HG02970 (cell line): ENCODE results near the gene BBS9.
"Not testable (repeated sequence)": the region's sequence is repeated elsewhere in the genome, so short reads cannot be mapped to it uniquely, and the experiment has no call there.

Experiments used
- ATAC-seq: cut with Tn5 transposase; IDR thresholded peaks from one replicate; pipeline ENCODE4 v1.9.1; 2021; ENCODE audit warnings: mild to moderate bottlenecking, moderate library complexity, moderate number of reproducible peaks; ENCODE audit not compliant: unreplicated experiment, low FRiP score

BBS9 gene

DNA sequence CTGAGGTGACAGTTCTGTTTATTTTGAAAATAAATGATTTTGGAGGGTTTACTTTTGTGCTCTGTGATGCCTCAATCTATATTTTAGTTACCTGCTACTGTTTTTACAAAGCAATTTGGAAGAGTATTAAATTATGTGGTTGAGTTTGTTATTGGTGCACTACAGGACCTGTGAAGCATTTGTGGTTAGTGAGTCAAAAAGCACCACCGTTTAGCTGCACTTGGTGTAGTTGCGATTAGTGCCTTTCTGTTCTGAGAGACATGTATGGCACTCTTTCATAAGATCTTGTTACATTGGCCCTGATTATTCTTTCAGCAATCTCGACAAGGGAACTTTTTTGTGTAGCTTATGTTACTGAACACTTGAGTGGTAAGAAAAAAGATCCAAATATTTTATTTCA lies 132.2 kb downstream of the BBS9 start:
- no peak for ATAC-seq

GRCh38 chr7:33262476-33262875 lies 133.1 kb downstream of the BBS9 start:
- no peak for ATAC-seq

- not testable (repeated sequence) for ATAC-seq
Measured at GRCh38 chr7:33271839-33272371, 142.5 kb downstream of the BBS9 start.

- no peak for ATAC-seq
Measured at GRCh38 chr7:33273356-33273755, 144.0 kb downstream of the BBS9 start.

DNA sequence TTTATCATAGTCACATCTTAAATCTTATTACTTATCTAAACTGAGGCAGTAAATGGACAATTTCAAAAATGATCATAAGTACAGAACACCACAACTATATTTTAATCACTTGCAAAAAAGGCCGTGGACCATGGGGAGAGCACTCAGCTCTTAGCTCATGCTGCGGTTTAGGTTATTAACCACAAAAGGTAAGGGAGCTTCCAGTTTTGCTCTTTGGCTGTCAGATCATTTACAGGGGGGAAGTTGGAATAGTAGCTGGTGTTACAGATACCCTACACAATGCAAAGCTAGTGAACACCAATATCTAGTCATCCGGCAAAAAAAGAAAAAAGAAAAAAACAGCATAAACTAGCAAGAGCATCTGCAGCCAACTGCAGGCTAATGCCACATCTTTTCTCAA lies 147.0 kb downstream of the BBS9 start:
- ATAC-seq = no peak

- no peak for ATAC-seq
Measured at GRCh38 chr7:33276729-33277128, 147.4 kb downstream of the BBS9 start.

DNA sequence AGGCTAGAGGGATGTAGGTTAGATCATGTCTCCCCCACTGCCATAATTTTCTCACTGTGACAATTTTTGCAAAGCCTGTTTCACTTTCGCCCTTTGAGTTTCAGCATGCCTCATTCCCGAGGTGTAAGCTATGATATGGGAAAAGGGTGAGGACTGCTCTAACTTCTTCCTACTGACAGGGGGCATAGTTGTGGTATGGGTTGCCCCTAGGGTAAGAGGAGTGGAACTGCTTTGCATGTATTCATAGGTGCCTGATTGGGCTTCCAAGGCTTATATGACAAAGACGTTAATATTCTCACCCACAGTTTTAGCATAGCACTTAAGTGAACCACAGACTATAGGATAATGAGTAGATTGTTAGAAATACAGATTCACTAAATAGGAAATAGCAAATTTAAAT lies 148.7 kb downstream of the BBS9 start:
- ATAC-seq = no peak

- ATAC-seq = no peak
Measured at GRCh38 chr7:33286501-33286900, 157.1 kb downstream of the BBS9 start.

DNA sequence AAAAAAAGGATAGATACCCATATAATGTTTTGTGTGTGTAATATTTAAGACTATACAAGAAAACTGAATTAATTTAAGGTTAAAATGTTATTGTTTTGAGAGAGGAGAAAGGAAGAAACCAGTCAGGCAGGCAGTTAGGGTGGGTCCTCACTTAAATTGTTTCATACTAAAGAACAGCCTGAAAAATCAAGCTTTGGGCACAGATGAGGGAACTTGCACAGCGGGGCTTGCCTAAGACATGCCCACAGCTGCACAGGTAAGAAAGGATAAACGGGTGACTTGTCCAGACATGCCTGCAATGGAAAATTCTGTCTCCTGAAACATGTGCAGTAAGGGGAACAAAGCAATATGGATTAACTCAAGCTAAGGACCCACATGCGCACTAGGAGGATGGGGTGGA lies 158.4 kb downstream of the BBS9 start:
- ATAC-seq = no peak

GRCh38 chr7:33298848-33299247 lies 169.5 kb downstream of the BBS9 start:
- ATAC-seq = no peak

DNA sequence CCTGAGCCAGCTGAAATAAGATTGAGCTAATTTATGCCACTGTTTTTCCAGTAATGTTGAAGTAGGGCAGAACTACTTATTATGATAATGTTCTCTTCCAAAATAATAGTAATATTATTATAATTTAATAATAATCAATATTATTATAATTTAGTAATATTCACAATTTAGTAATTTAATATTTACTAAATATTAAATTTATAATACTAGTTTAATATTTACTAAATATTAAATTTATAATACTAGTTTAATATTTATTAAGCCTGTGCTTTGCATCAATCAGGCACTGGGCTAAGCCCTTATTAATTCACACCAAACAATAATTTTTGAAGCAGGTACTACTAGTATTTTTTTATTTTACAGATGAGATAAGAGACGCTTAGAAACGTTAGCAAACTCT lies 170.1 kb downstream of the BBS9 start:
- ATAC-seq = no peak

GRCh38 chr7:33300131-33300530 lies 170.8 kb downstream of the BBS9 start:
- ATAC-seq = no peak

GRCh38 chr7:33300742-33301141 lies 171.4 kb downstream of the BBS9 start:
- ATAC-seq = no peak

GRCh38 chr7:33303978-33304557 lies 174.7 kb downstream of the BBS9 start:
- ATAC-seq = not testable (repeated sequence)

DNA sequence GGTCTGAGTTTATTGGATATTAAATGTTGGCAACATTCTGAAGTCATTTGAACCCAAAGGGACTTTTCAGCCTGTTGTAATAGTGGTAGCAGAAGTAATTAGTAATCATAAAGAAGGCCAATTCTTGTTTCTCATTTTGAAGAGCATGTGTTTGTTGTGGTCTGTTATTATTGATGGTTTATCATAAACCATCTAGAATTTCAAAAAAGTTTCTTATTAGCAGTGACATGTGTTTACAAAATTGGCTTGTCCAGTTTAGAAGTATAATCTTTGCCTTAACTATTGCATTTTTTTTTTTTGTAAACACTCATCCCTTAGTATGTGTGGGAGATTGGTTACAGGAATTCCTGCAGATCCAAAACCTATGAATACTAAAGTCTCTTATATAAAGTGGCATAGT lies 177.8 kb downstream of the BBS9 start:
- ATAC-seq = no peak

DNA sequence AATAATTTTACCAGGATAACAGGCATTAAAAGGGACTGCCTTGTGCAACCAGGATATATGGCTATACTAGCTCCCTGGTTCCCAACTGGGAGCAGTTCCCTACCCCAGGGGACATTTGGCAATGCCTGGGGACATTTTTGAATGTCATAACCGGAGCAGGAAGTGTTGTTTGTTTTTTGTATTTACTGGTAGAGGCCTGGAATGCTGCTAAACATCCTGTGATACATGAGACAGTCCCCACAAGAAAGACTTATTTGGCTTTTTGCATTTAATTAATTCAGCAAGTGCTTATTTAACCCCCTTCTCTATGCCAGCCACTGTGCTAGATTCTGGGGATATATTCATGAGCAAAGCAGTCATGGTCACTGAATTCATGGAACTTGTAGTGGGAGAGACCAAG lies 181.2 kb downstream of the BBS9 start:
- no peak for ATAC-seq

GRCh38 chr7:33325754-33326484 lies 196.6 kb downstream of the BBS9 start:
- no peak for ATAC-seq

DNA sequence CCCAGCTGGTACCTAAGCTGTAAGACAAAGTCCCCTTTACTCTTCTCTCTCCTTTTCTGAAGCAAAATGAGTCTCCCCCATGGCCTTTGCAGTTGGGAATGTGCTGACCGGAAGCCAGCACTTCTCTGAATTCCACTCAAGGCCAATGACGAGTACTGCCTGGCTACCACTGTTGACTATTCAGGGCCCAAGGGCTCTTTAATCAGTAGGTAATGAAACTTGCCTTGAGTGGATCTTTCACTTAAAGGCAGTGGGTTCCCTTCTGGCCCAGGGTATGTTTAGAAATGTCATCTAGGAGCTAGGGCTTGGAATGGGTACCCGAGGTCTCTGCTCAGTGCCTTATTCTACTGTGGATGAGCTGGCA lies 197.1 kb downstream of the BBS9 start:
- ATAC-seq = no peak

- ATAC-seq = no peak
Measured at GRCh38 chr7:33327427-33327826, 198.1 kb downstream of the BBS9 start.

DNA sequence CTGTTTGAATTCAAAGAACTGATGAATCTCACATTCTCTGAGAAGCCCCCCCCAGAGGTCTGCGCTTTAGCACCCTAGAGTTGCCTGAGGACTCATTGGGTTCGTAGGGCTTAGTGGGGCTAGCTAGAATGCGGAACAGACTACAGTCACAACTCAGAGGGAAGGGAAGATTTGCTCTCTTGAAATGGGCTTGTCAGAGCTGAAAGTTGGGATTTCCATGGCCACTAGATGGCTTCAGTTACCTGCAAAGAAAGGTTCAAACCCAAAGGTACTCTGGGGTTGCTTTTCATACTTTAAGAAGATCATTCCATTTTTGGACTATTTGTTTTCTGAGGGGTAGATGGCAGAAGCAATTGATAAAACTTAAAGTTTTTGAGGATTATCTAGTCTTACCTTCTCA lies 205.0 kb downstream of the BBS9 start:
- ATAC-seq = no peak

DNA sequence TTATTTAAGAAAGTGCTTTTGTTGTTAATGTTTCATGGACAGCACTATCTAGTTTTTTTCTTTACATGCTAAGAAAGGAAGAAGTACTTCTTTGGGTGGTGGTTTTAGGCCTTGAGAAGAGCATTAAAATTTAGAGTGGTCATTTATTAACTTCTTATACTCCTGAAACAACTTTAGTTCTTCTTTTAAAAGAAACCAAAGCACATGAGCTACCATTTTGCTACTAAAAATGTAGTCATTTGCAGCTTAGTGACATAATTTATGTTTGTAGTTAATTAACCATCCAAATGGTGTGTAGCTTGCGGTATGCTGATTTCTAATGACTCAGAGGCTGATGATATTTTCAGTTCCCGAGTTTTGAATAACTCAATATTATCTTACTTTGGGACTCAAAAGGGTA lies 207.5 kb downstream of the BBS9 start:
- no peak for ATAC-seq

GRCh38 chr7:33339074-33339790 lies 209.9 kb downstream of the BBS9 start:
- ATAC-seq = no peak
